Mesenchymal stem cell (in vitro differentiated cells and primary cell): ENCODE measurements around the gene ZSCAN25.

ENCODE experiments used
- DNase-seq: peaks from one replicate; pipeline ENCODE4 v3.0.0-alpha.2; 2013
- H2AFZ ChIP-seq: one replicate; pipeline ENCODE4 v1.6.1; 2013; ENCODE audit warnings: low read depth, mild to moderate bottlenecking, control low read depth, inconsistent platforms, low read length, moderate library complexity
- H2AK5ac ChIP-seq: 2 replicates; pipeline ENCODE4 v1.6.1; 2013; ENCODE audit warnings: low read length, moderate library complexity, mild to moderate bottlenecking, inconsistent platforms; ENCODE audit not compliant: severe bottlenecking
- H2BK120ac ChIP-seq: one replicate; pipeline ENCODE4 v1.6.1; 2013; ENCODE audit warnings: low read depth, mild to moderate bottlenecking, inconsistent platforms, low read length, moderate library complexity
- H2BK12ac ChIP-seq, 2 experiments: one replicate each; pipeline ENCODE4 v1.6.1; 2013; ENCODE audit warnings: inconsistent platforms in 2 of 2, low read length in 2 of 2, mild to moderate bottlenecking in 2 of 2, moderate library complexity in 2 of 2, control low read depth in 1 of 2
- H2BK15ac ChIP-seq: one replicate; pipeline ENCODE4 v1.6.1; 2013; ENCODE audit warnings: mild to moderate bottlenecking, low read depth, inconsistent platforms; ENCODE audit not compliant: poor library complexity, severe bottlenecking
- H2BK5ac ChIP-seq: 2 replicates; pipeline ENCODE4 v1.6.1; 2013; ENCODE audit warnings: low read depth, mild to moderate bottlenecking, low read length, control low read depth, inconsistent platforms; ENCODE audit not compliant: poor library complexity, severe bottlenecking
- H3K14ac ChIP-seq, 2 experiments: one replicate each; pipeline ENCODE4 v1.6.1; 2013; ENCODE audit warnings: inconsistent platforms in 2 of 2, low read length in 2 of 2, control low read depth in 1 of 2, mild to moderate bottlenecking in 1 of 2, moderate library complexity in 1 of 2
- H3K18ac ChIP-seq, 2 experiments: one replicate each; pipeline ENCODE4 v1.6.1; 2013; ENCODE audit warnings: inconsistent platforms in 2 of 2, low read length in 2 of 2, control low read depth in 1 of 2, low read depth in 1 of 2, mild to moderate bottlenecking in 1 of 2
- H3K23ac ChIP-seq, 2 experiments: one replicate each; pipeline ENCODE4 v1.6.1; 2013; ENCODE audit warnings: inconsistent platforms in 2 of 2, low read length in 2 of 2, mild to moderate bottlenecking in 2 of 2, moderate library complexity in 2 of 2, control low read depth in 1 of 2
- H3K27ac ChIP-seq: 2 replicates; pipeline ENCODE4 v1.5.1; 2013; ENCODE audit warnings: mild to moderate bottlenecking, moderate library complexity, low read length, control low read depth, inconsistent platforms; ENCODE audit not compliant: poor library complexity, severe bottlenecking
- H3K27me3 ChIP-seq, 2 experiments: 2 replicates each; pipeline versions ENCODE4 v1.6.1 to v1.7.0; 2013; ENCODE audit warnings: low read length in 2 of 2, mild to moderate bottlenecking in 2 of 2, moderate library complexity in 2 of 2, control low read depth in 1 of 2, inconsistent platforms in 1 of 2; ENCODE audit not compliant: control insufficient read depth in 1 of 2, insufficient read depth in 1 of 2
- H3K36me3 ChIP-seq, 2 experiments: 2 replicates each; pipeline versions ENCODE4 v1.6.1 to v1.7.0; 2013; ENCODE audit warnings: low read length in 2 of 2, control low read depth in 1 of 2, inconsistent platforms in 1 of 2, low read depth in 1 of 2, mild to moderate bottlenecking in 1 of 2; ENCODE audit not compliant: insufficient read depth in 2 of 2, control insufficient read depth in 1 of 2
- H3K4ac ChIP-seq, 2 experiments: one replicate each; pipeline ENCODE4 v1.6.1; 2013; ENCODE audit warnings: inconsistent platforms in 2 of 2, low read length in 2 of 2, mild to moderate bottlenecking in 2 of 2, moderate library complexity in 2 of 2, control low read depth in 1 of 2, low read depth in 1 of 2
- H3K4me1 ChIP-seq: 2 replicates; pipeline ENCODE4 v1.6.1; 2013; ENCODE audit warnings: low read depth, low read length, control low read depth; ENCODE audit not compliant: control insufficient read depth, insufficient read depth
- H3K4me2 ChIP-seq: 2 replicates; pipeline ENCODE4 v1.6.1; 2013; ENCODE audit warnings: low read length, mild to moderate bottlenecking, inconsistent platforms; ENCODE audit not compliant: poor library complexity, severe bottlenecking
- H3K4me3 ChIP-seq, 2 experiments: 2 replicates each; pipeline versions ENCODE4 v1.5.1 to v1.7.0; 2013; ENCODE audit warnings: low read length in 2 of 2, mild to moderate bottlenecking in 2 of 2, control low read depth in 1 of 2, low read depth in 1 of 2; ENCODE audit not compliant: insufficient read depth in 1 of 2
- H3K79me1 ChIP-seq: replicated peaks from 2 replicates; pipeline ENCODE4 v1.6.1; 2013; ENCODE audit warnings: mild to moderate bottlenecking, control low read depth, low read length, inconsistent platforms; ENCODE audit not compliant: poor library complexity, severe bottlenecking
- H3K9ac ChIP-seq: 2 replicates; pipeline ENCODE4 v1.7.0; 2013; ENCODE audit warnings: mild to moderate bottlenecking, low read length, moderate library complexity
- H3K9me3 ChIP-seq: 2 replicates; pipeline ENCODE4 v1.7.0; 2013; ENCODE audit warnings: mild to moderate bottlenecking, low read length; ENCODE audit not compliant: control insufficient read depth
- H4K8ac ChIP-seq: one replicate; pipeline ENCODE4 v1.6.1; 2013; ENCODE audit warnings: inconsistent platforms, mild to moderate bottlenecking, low read length, moderate library complexity
- H4K91ac ChIP-seq: one replicate; pipeline ENCODE4 v1.6.1; 2013; ENCODE audit warnings: mild to moderate bottlenecking, low read length, inconsistent platforms
- WGBS: methylation state at CpG from one replicate; pipeline ENCODE4 v1.1.7; 2013; ENCODE audit warnings: mixed read lengths; 5-methylcytosine and 5-hydroxymethylcytosine counted together

Gene ZSCAN25

DNA sequence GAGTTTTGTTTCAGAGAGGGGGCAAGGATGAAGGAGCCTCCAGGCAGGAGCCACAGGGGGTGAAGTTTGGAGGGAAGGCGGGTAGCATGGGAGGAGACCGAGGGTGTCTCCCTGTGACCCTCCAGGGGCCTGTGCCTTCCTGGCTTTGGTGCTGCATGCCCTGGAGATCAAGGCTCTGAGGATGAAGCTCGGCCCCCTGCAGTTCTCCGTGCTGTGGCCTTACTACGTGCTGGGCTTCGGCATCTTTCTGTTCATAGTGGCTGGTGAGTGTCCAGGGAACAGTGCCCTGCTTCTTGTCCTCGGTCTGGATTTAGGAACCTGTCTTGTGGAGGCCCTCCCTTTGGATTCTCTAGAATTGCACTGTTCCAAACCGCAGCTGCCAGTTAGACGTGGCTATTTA lies 9.2 kb upstream of the ZSCAN25 start:
- Histone ChIP-seq H3K27ac (no peak overlapping the region), H3K4ac (no peak overlapping the region), H3K79me1 (no peaks in the 10 kb centered on the region), H3K27me3 (peaks cover 0 to 3% of the 10 kb centered on the region in 2 experiments), H3K4me2 (no peak overlapping the region), H3K23ac (no peak overlapping the region), H3K4me1 (no peaks in the 10 kb centered on the region), H3K9me3 (no peaks in the 10 kb centered on the region), H2BK120ac (no peak overlapping the region), H2BK5ac (no peak overlapping the region), H3K9ac (no peak overlapping the region), H2AFZ (no peak overlapping the region), H2AK5ac (no peak overlapping the region), H4K91ac (no peak overlapping the region), H3K36me3 (no peaks in the 10 kb centered on the region), H3K4me3 (no peak overlapping the region), H2BK15ac (no peak overlapping the region), H3K14ac (no peak overlapping the region), H4K8ac (no peak overlapping the region), H3K18ac (no peak overlapping the region), H2BK12ac (no peak overlapping the region)
- WGBS, result 77% methylated on average over 9 of the region's 9 CpGs
- DNase-seq, result no peak

DNA sequence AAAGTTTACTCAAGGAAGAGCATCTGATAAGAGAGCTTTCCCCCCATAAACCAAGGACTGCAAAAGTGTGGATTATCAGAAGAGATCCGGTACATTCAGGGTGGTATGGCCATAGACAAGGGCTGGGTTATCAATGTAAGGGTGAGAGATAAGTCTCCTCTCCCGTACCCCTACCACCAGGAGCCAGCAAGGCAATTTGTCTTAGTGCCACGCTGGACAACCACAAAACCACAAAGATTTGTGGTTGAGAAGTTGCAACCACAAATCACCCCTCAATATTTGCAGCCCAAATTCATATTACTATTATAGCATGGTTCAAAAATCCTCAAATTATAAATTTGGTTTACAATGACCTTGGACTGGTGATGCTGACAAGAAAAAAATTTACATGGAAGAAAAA lies 2.3 kb upstream of the ZSCAN25 start:
- Histone ChIP-seq H3K9ac (no peak overlapping the region), H3K14ac (no peak overlapping the region), H3K36me3 (peaks cover 1 to 11% of the 10 kb centered on the region in 2 experiments), H3K23ac (no peak overlapping the region), H2AFZ (no peak overlapping the region), H2BK12ac (no peak overlapping the region), H3K27me3 (no peaks in the 10 kb centered on the region), H3K27ac (no peak overlapping the region), H3K9me3 (no peaks in the 10 kb centered on the region), H2AK5ac (no peak overlapping the region), H3K4me3 (no peak overlapping the region), H3K18ac (no peak overlapping the region), H2BK5ac (no peak overlapping the region), H3K4me2 (no peak overlapping the region), H3K79me1 (peaks cover 10% of the 10 kb centered on the region), H3K4me1 (peaks cover 12% of the 10 kb centered on the region), H4K8ac (no peak overlapping the region), H3K4ac (no peak overlapping the region), H4K91ac (no peak overlapping the region), H2BK120ac (no peak overlapping the region), H2BK15ac (no peak overlapping the region)
- DNase-seq, result no peak
- WGBS, result 81% methylated on average over 3 of the region's 3 CpGs

DNA sequence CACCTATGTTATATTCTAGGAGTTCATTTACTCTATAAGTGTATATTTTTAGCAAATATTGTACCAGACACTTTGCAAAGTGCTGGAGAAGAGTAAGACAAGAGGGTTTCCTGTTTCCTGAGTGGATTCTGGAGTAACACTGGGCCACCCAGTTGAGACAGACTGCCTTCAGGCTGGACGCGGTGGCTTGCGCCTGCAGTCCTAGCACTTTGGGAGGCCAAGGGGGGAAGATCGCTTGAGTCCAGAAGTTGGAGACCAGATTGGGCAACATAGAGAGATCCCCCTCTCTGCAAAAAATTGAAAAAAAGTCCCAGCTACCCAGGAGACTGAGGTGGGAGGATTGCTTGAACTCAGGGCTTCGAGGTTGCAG lies 772 bp upstream of the ZSCAN25 start:
- Histone ChIP-seq H3K18ac (no peak overlapping the region), H3K23ac (no peak overlapping the region), H2BK120ac (no peak overlapping the region), H3K9me3 (no peaks in the 10 kb centered on the region), H3K27ac (no peak overlapping the region), H2BK15ac (no peak overlapping the region), H2BK5ac (no peak overlapping the region), H3K4me1 (peaks cover 12% of the 10 kb centered on the region), H3K4me2 (peak overlapping the region; percentile 89), H4K8ac (no peak overlapping the region), H3K4me3 (peak overlapping the region in 1 of 2 experiments; percentile 91), H3K79me1 (peaks cover 25% of the 10 kb centered on the region), H3K4ac (no peak overlapping the region), H2BK12ac (no peak overlapping the region), H3K36me3 (peaks cover 14 to 26% of the 10 kb centered on the region in 2 experiments), H3K14ac (no peak overlapping the region), H4K91ac (no peak overlapping the region), H2AFZ (peak overlapping the region; percentile 36), H3K27me3 (no peaks in the 10 kb centered on the region), H3K9ac (peak overlapping the region; percentile 89), H2AK5ac (no peak overlapping the region)
- 100% methylated on average over 1 of the region's 5 CpGs for WGBS
- no peak for DNase-seq

DNA sequence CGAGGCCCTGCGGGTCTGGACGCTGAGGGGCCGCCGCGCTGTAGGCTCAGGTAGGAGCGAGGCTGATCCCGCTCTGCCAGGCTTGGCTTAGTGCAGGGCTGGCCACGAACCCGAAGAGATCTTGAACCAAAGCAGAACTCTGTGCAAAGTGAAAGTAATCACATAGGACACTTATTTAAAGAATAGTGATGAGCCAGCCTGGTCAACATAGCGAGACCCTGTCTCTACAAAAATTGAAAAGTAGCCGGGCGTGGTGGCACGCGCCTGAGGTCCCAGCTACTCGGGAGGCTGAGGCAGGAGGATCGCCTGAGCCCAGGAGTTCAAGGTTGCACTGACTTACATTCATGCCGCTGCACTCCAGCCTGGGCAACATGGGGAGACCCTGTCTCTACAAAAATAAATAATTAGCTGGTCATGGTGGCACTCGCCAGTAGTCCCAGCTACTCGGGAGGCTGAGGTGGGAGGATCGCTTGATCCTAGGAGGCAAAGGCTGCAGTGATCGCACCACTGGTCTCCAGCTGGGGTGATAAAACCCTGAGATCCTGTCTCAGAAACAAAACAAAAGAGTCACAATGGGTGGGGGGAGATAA lies 541 bp downstream of the ZSCAN25 start:
- no peak overlapping the region for H2BK12ac ChIP-seq

More for the DNA sequence above, 541 bp downstream of the ZSCAN25 start:
- Histone ChIP-seq H2BK15ac (no peak overlapping the region), H3K27ac (no peak overlapping the region), H2BK120ac (peak overlapping the region; percentile 64), H3K9me3 (no peaks in the 10 kb centered on the region), H2AFZ (peak overlapping the region; percentile 97), H3K4me3 (peak overlapping the region; percentile 89 to 91), H3K4me2 (peak overlapping the region; percentile 87), H2AK5ac (no peak overlapping the region), H3K79me1 (peaks cover 32% of the 10 kb centered on the region), H3K4me1 (peaks cover 12% of the 10 kb centered on the region), H3K36me3 (peaks cover 24 to 39% of the 10 kb centered on the region in 2 experiments), H4K91ac (peak overlapping the region; percentile 96), H3K23ac (peak overlapping the region in 1 of 2 experiments; percentile 85), H4K8ac (peak overlapping the region; percentile 98), H3K27me3 (no peaks in the 10 kb centered on the region), H2BK5ac (peak overlapping the region; percentile 49), H3K4ac (peak overlapping the region; percentile 77 to 80), H3K9ac (peak overlapping the region; percentile 89), H3K18ac (peak overlapping the region; percentile 93 to 96), H3K14ac (peak overlapping the region in 1 of 2 experiments; percentile 75)
- DNase-seq, result no peak
- 40% methylated on average over 18 of the region's 22 CpGs for WGBS
